Stimulated activated memory B cell treated with anti-CD40 and anti-IgM and Interleukin-4, amounts not matched to agents 10 μg/mL and 1 μg/mL and 100 μg/mL, for 72 hours (primary cell): ENCODE data around the gene THRB.

Experiments
- ATAC-seq: fragments of 150-1000 bp; cut with Tn5 transposase; 2 replicates; pipeline ENCODE4 v1.10.0; 2021
- H3K27ac Mint-ChIP-seq: one replicate; pipeline ENCODE4 v1.8.0; 2022; ENCODE audit warnings: mild to moderate bottlenecking, mixed read lengths
- H3K27me3 Mint-ChIP-seq: one replicate; pipeline ENCODE4 v1.8.0; 2022; ENCODE audit warnings: mixed read lengths
- H3K36me3 Mint-ChIP-seq: one replicate; pipeline ENCODE4 v1.8.0; 2022; ENCODE audit warnings: mixed read lengths
- H3K4me1 Mint-ChIP-seq: one replicate; pipeline ENCODE4 v1.8.0; 2022; ENCODE audit warnings: mixed read lengths
- H3K4me3 Mint-ChIP-seq: one replicate; pipeline ENCODE4 v1.8.0; 2022; ENCODE audit warnings: mild to moderate bottlenecking, moderate library complexity, mixed read lengths
- H3K9me3 Mint-ChIP-seq: one replicate; pipeline ENCODE4 v1.8.0; 2022; ENCODE audit warnings: mixed read lengths

THRB gene

DNA sequence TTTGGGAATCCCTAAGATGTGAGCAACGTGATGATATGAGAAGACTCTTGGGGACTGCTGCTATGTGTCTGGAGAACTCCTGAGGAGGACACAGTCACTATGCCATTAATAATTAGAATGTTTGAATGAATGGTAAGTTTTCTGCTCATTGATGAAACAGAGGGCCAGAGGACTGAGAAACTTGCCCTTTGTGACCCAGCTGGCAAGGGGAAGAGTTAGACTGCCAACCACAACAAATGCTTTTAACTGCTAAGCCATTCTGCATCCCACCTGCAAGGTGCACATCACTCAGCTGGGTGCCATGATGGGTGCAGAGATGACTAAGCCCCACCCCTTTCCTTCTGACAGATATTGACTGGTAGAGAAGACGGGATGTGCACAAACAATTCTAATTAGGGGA is 249.6 kb downstream of the THRB start:
- H3K36me3 Mint-ChIP-seq = no peaks in the 10 kb centered on the region
- H3K27ac Mint-ChIP-seq = no peak overlapping the region
- H3K4me3 Mint-ChIP-seq = no peak overlapping the region
- peaks cover 20% of the 10 kb centered on the region for H3K27me3 Mint-ChIP-seq
- H3K4me1 Mint-ChIP-seq = no peaks in the 10 kb centered on the region
- no peak for ATAC-seq
- H3K9me3 Mint-ChIP-seq = no peaks in the 10 kb centered on the region

DNA sequence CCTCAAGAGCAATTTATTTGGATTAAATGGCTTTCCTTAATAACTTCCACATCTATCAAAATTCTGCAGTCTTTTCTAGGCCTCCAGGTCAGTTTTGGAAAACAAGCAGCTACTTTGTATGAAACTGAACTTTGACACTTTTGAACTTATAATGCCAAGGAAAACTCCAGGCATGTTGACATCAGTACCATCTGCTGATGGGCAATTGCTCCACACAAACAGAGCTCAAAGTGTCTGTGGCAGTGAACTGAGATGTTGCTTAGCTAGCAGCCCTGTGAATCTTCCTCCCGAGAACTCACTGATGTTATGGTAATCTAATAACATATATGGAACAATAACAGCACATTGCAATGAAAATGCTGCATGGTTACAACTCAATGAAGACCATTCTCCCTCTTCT is 250.2 kb downstream of the THRB start:
- Mint-ChIP-seq H3K36me3 (no peaks in the 10 kb centered on the region), H3K4me3 (no peak overlapping the region), H3K27ac (no peak overlapping the region), H3K4me1 (no peaks in the 10 kb centered on the region), H3K27me3 (peaks cover 20% of the 10 kb centered on the region), H3K9me3 (no peaks in the 10 kb centered on the region)
- no peak for ATAC-seq

GRCh38 chr3:24242012-24242698 is 252.5 kb downstream of the THRB start:
- peaks cover 8% of the 10 kb centered on the region for H3K27me3 Mint-ChIP-seq
- no peak overlapping the region for H3K27ac Mint-ChIP-seq
- no peak for ATAC-seq
- no peaks in the 10 kb centered on the region for H3K9me3 Mint-ChIP-seq
- H3K4me1 Mint-ChIP-seq = no peaks in the 10 kb centered on the region
- H3K36me3 Mint-ChIP-seq = no peaks in the 10 kb centered on the region
- no peak overlapping the region for H3K4me3 Mint-ChIP-seq

- H3K27ac Mint-ChIP-seq = no peak overlapping the region
- no peak for ATAC-seq
- H3K36me3 Mint-ChIP-seq = no peaks in the 10 kb centered on the region
- no peaks in the 10 kb centered on the region for H3K9me3 Mint-ChIP-seq
- H3K4me3 Mint-ChIP-seq = no peak overlapping the region
- H3K27me3 Mint-ChIP-seq = peaks cover 6% of the 10 kb centered on the region
- peaks cover 4% of the 10 kb centered on the region for H3K4me1 Mint-ChIP-seq
Observed at GRCh38 chr3:24240306-24240705, 254.3 kb downstream of the THRB start.

DNA sequence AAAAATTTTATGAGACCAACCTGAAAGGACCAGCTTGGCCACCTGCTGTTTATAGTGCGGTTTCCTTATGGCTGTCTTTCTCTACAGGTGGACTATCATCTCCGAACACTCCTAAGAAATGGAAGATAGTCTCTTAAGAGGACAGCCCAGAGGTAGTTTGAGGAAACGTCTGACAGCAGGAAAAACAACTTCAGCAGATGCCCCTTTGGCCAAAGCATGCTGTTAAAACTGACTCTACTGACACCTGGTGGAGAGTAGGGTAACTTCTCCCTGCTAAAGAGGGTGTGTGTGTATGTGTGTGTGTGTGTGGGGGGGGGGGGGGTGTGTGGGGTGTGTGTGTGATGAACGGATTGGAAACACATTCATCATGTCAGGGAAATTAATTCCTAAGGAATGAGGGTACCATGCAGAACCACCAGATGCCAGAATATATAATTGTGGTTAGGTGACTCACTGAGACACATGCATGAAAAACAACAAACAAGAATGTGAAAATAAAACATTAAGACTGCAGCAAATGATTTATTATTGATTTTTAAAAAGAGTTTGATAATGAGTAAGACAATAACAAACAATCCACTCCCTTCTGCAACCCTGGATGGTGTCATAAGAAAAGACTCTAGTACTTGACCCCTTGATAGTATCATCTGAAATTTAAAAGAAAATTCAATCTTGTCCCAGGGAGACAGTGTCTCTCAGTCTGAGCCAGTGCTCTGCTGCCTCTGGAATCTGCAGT is 256.5 kb downstream of the THRB start:
- H3K27ac Mint-ChIP-seq = no peak overlapping the region
- peaks cover 6% of the 10 kb centered on the region for H3K27me3 Mint-ChIP-seq
- H3K36me3 Mint-ChIP-seq = no peaks in the 10 kb centered on the region
- peaks cover 9% of the 10 kb centered on the region for H3K4me1 Mint-ChIP-seq
- no peak overlapping the region for H3K4me3 Mint-ChIP-seq
- ATAC-seq = no peak
- H3K9me3 Mint-ChIP-seq = no peaks in the 10 kb centered on the region

DNA sequence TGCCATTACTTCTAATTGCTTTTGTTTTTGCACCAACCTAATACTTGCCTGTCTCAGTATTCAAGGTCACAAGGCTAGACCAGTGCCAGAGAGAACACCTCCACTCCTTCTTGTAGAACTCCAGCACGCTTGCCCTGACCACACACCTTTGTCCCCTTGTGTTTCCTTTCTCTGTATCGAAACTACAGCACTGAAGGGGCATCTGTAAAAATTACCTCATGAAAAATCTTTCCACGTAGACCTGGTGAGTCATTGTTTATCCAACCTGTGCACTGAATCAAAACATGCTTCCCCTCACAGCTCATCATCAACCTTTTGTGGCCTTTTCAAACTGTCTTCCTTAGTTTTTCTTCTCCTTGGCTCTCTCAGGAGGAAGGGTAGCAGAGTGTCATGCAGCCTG is 259.5 kb downstream of the THRB start:
- peak; percentile 47 for ATAC-seq
- Mint-ChIP-seq H3K9me3 (no peaks in the 10 kb centered on the region), H3K27me3 (peaks cover 10% of the 10 kb centered on the region), H3K27ac (no peak overlapping the region), H3K4me3 (no peak overlapping the region), H3K4me1 (peaks cover 9% of the 10 kb centered on the region), H3K36me3 (no peaks in the 10 kb centered on the region)

DNA sequence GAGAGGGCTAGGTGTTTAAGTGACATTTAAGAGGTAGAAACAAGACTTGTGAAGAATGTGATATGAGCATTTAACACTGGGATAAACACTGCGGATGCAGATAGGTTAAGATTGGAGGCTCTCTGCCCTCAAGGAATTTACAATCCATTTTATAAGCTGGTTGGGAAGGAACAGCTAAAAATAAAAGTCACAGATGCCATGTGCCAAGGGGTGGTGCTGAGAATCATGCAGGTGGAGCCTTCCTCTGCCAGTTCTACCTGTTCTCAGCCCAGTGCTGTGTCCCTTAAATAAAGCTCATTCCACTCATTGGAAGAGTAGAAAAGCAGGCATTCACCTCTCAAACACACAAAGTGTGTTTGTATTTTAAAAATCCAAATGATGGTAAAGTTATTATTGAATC is 261.9 kb downstream of the THRB start:
- no peak for ATAC-seq
- Mint-ChIP-seq H3K36me3 (no peaks in the 10 kb centered on the region), H3K4me3 (no peak overlapping the region), H3K27ac (no peak overlapping the region), H3K9me3 (no peaks in the 10 kb centered on the region), H3K4me1 (peaks cover 9% of the 10 kb centered on the region), H3K27me3 (peaks cover 10% of the 10 kb centered on the region)

DNA sequence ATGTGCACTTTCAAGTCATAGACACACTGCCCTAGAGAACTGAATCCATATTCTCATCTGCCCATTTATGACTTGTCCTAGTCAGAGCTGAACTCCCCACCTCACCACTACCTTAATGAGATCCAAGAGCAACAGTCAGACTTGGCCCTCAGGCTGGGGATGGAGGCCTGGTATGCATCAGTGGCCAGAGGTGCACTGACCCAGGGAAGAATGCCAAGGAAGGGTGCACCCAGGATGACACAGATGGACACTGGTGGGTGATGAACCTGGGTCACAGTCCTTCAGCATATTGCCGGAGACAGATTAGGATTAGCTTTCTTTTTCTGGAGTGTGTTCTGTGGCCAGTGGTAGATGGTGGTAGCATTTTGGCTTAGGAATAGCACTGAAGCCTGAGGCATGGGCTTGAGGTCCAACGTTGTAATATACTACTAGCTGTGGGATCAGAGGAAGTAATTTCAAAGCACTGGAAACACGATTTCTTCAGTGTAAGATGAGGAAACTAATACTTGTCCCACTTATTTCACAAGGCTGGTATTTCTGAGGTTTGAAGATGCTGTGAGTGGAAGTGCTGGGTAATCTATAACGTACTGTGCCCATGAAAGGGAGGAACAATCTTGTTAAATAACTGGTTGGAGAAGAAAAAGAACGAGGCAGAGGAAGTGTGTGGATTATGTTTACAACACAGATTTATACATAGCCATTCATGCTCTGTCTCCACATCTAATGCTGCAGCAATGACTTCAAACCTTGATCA is 265.0 kb downstream of the THRB start:
- Mint-ChIP-seq H3K4me3 (no peak overlapping the region), H3K36me3 (no peaks in the 10 kb centered on the region), H3K4me1 (peaks cover 5% of the 10 kb centered on the region), H3K9me3 (no peaks in the 10 kb centered on the region), H3K27me3 (peaks cover 10% of the 10 kb centered on the region), H3K27ac (no peak overlapping the region)
- ATAC-seq = no peak

GRCh38 chr3:24227635-24228034 is 267.0 kb downstream of the THRB start:
- H3K4me3 Mint-ChIP-seq = no peak overlapping the region
- no peak overlapping the region for H3K27ac Mint-ChIP-seq
- H3K4me1 Mint-ChIP-seq = peaks cover 9% of the 10 kb centered on the region
- ATAC-seq = no peak
- H3K9me3 Mint-ChIP-seq = no peaks in the 10 kb centered on the region
- H3K36me3 Mint-ChIP-seq = no peaks in the 10 kb centered on the region
- peaks cover under 1% of the 10 kb centered on the region for H3K27me3 Mint-ChIP-seq

DNA sequence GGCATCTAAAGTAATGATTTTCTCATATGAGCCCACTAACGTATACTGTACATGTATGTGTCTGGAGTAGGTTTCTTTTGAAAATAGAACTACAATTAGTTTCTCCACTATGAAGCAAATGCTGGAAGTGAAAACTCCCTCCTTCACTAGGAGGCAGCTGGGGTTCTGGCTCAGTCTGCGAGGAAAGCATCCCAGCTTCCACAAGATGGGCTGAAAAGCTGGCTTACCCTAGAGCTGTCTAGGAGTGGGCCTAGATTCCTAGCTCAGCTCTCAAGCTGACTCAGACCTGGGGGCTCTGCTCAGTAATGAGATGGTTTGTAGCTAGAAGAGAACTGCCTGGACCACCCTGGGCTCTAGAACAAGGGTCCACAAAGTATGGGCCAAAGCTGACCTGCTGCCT is 268.3 kb downstream of the THRB start:
- no peaks in the 10 kb centered on the region for H3K9me3 Mint-ChIP-seq
- peak; percentile 32 for ATAC-seq
- H3K36me3 Mint-ChIP-seq = no peaks in the 10 kb centered on the region
- H3K4me3 Mint-ChIP-seq = no peak overlapping the region
- H3K4me1 Mint-ChIP-seq = peaks cover 9% of the 10 kb centered on the region
- peaks cover 13% of the 10 kb centered on the region for H3K27me3 Mint-ChIP-seq
- H3K27ac Mint-ChIP-seq = no peak overlapping the region

DNA sequence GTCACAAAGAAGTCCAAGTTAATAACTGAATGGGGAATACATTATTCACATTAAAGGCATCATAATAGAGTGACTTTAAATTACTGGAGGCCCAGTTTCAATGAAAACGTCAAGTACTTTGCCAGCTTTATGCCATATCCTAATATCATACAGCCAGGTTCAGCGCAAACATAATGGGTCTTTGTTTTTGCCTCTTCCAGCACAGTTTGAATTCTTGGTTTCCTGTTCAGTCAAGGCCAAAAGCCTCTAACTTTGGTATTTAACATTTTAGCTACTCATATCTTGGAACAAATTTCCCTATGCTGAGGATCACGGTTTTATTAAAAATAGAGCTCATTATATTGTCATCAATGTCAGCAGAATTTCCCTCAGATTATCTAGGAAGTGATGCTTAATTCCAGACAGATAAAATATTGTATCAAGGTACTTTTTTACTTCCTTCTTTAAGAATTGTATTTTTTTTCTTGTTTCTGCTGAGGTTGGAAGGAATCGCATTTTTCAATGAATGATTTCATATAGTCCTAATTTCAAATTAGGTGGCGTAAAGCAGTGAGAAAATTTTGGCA is 269.2 kb downstream of the THRB start:
- Mint-ChIP-seq H3K27ac (no peak overlapping the region), H3K4me1 (peaks cover 9% of the 10 kb centered on the region), H3K36me3 (no peaks in the 10 kb centered on the region), H3K9me3 (no peaks in the 10 kb centered on the region), H3K27me3 (peaks cover 22% of the 10 kb centered on the region), H3K4me3 (no peak overlapping the region)
- ATAC-seq = no peak

GRCh38 chr3:24224666-24225384 is 269.8 kb downstream of the THRB start:
- no peak overlapping the region for H3K27ac Mint-ChIP-seq
- ATAC-seq = no peak
- H3K36me3 Mint-ChIP-seq = no peaks in the 10 kb centered on the region
- H3K4me1 Mint-ChIP-seq = peaks cover 9% of the 10 kb centered on the region
- no peaks in the 10 kb centered on the region for H3K9me3 Mint-ChIP-seq
- H3K27me3 Mint-ChIP-seq = peaks cover 27% of the 10 kb centered on the region
- no peak overlapping the region for H3K4me3 Mint-ChIP-seq

DNA sequence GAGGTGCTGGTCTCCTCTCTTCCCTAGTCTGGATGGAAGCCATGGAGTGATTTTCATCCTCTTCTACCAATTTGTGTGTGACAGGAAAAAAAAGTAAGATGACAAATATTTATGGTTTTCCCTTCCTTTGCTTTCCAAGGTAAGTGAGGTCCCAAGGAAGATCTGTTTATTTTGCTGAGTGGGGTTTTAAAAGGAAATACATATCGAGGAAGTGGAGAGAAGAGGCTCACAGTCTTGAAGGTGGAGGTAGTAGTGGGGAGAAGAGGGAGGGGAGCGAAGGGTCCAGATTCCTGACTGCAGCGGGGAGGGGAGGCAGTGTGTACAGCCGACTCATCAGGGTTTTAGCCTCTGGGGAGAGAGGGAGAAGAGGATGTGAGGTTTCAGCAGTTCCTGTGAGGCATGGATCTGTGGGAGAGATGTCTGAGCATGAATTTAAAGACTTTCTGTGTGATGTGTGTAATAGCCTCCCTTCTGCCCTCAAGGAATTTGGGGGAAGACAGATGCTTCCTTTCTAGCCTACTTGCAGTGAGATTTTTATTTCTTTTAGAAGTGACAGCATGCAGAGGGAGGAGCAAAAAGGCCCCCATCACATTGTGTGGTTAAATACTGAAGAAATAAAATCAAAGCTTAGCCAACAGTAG is 272.4 kb downstream of the THRB start:
- Mint-ChIP-seq H3K36me3 (no peaks in the 10 kb centered on the region), H3K27me3 (peaks cover 27% of the 10 kb centered on the region), H3K27ac (no peak overlapping the region), H3K9me3 (no peaks in the 10 kb centered on the region), H3K4me1 (peaks cover 9% of the 10 kb centered on the region), H3K4me3 (no peak overlapping the region)
- ATAC-seq = no peak

- H3K9me3 Mint-ChIP-seq = no peaks in the 10 kb centered on the region
- no peak for ATAC-seq
- no peaks in the 10 kb centered on the region for H3K36me3 Mint-ChIP-seq
- peaks cover 9% of the 10 kb centered on the region for H3K4me1 Mint-ChIP-seq
- no peak overlapping the region for H3K4me3 Mint-ChIP-seq
- H3K27me3 Mint-ChIP-seq = peaks cover 27% of the 10 kb centered on the region
- H3K27ac Mint-ChIP-seq = no peak overlapping the region
Observed at GRCh38 chr3:24220859-24221657, 273.6 kb downstream of the THRB start.
